SH-SY5Y (cell line): Measurements from ENCODE around the gene INSR.

Source experiments
- GATA2 ChIP-seq: IDR thresholded peaks from 2 replicates; pipeline ENCODE4 v1.6.1; 2011; ENCODE audit warnings: mild to moderate bottlenecking, low read depth, low read length
- GATA3 ChIP-seq: IDR thresholded peaks from 2 replicates; pipeline ENCODE4 v1.6.1; 2011; ENCODE audit warnings: low read depth, mild to moderate bottlenecking, low read length, moderate library complexity

- TF ChIP-seq GATA3: no peak
- TF ChIP-seq GATA2: no peak
Observed at GRCh38 chr19:7287722-7288121, 6.5 kb downstream of the INSR start.
